SU-DHL-6 (cell line): ENCODE results near the gene ZNF735.

Source experiments
- CTCF ChIP-seq: fragments of 200-600 bp; sonication (generic); IDR thresholded peaks from one replicate; pipeline ENCODE4 v1.5.1; 2017; ENCODE audit warnings: antibody characterized with exemption, mild to moderate bottlenecking, low read length, moderate library complexity; ENCODE audit not compliant: insufficient read depth, poor library complexity, severe bottlenecking
- EZH2phosphoT487 ChIP-seq: fragments of 200-600 bp; sonication (generic), shearing (Covaris generic); conservative IDR thresholded peaks from 2 replicates; pipeline ENCODE4 v1.6.1; 2018; ENCODE audit warnings: mild to moderate bottlenecking, antibody characterized with exemption, low read length, moderate library complexity, mixed read lengths

- TF ChIP-seq CTCF (no peak), EZH2phosphoT487 (no peak)
These were observed 16.4 kb downstream of the ZNF735 start for GRCh38 chr7:64223366-64223765.
